Measurements from ENCODE around the gene FZD7. TPM values are rescaled to one million over a fixed set of nuclear protein-coding genes. Genes with fewer than 3 reads are reported as not detected.

The FZD7 gene
- total and polyA plus RNA-seq, 10 of the 15 experiments (the other 5 are each of a cell fraction or from before 2014, with no cell fraction given) = 0.24 to 2.4 (median 0.75) TPM

GRCh38 chr2:202072737-202073401 lies 39.2 kb downstream of the FZD7 start, which contains the start of gene KIAA2012 (continued):
- no peak for TF ChIP-seq PKNOX1 (IDR thresholded peaks at IDR 0.05)
- no peak for TF ChIP-seq RUNX3 (IDR thresholded peaks at IDR 0.05; ENCODE audit: low read length)

DNA sequence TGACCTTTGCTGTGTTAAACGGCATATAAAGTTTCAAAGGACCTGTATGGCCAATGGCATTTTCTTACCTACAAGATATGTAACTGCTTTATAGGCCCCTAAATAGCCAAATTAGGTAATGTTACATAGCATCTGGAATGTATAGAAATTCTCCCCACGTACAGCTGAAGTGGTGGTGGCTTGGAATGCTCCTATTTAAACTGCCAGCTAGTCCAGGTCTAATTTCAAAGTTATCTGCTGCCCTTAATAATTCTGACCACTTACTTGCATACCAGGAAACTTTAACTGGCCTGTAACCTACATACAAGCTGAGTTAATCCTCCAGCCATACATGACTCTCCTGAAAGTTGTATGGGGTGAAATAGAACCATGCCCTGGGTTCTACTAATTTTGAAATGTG lies 40.7 kb downstream of the FZD7 start:
- Histone ChIP-seq H2AFZ (ENCODE audit: control insufficient read depth, low read depth, low read length) (no peak overlapping the region), H3K27ac (ENCODE audit: control insufficient read depth, insufficient read depth) (no peak overlapping the region), H3K9me3 (replicated peaks; ENCODE audit: control insufficient read depth, insufficient read depth, low read length) (no peaks in the 10 kb centered on the region), H3K79me2 (ENCODE audit: control insufficient read depth, insufficient read depth, low read length) (no peaks in the 10 kb centered on the region), H3K4me1 (ENCODE audit: control insufficient read depth, insufficient read depth, low read length) (no peaks in the 10 kb centered on the region), H3K36me3 (ENCODE audit: control insufficient read depth in 2 of 2, insufficient read depth in 2 of 2, low read length in 1 of 2) (no peaks in the 10 kb centered on the region), H3K4me2 (ENCODE audit: control insufficient read depth, insufficient read depth) (no peak overlapping the region), H3K4me3 (no peak overlapping the region), H3K9ac (ENCODE audit: control insufficient read depth, insufficient read depth, low read length) (no peak overlapping the region), H4K20me1 (ENCODE audit: control insufficient read depth, insufficient read depth) (no peaks in the 10 kb centered on the region), H3K27me3 (replicated peaks in 1 of 2; ENCODE audit: control insufficient read depth in 2 of 2, insufficient read depth in 2 of 2, low read length in 1 of 2) (peaks cover 0 to 2% of the 10 kb centered on the region in 2 experiments; a peak in 1 of 4 replicates)
- TF ChIP-seq MAX (IDR thresholded peaks at IDR 0.05; ENCODE audit: low read depth, low read length) (no peak), POU2F2 (IDR thresholded peaks at IDR 0.05; ENCODE audit: borderline replicate concordance, low read depth, low read length) (no peak), NFIC (IDR thresholded peaks at IDR 0.05; ENCODE audit: low read depth, low read length) (no peak), SMC3 (IDR thresholded peaks at IDR 0.05; ENCODE audit: borderline replicate concordance, low read length) (no peak), GABPA (IDR thresholded peaks at IDR 0.05; ENCODE audit: low read depth) (no peak), ETV6 (conservative IDR thresholded peaks at IDR 0.05 in 1 of 2, IDR thresholded peaks at IDR 0.05 in 1 of 2; ENCODE audit: borderline replicate concordance in 1 of 2, low read depth in 1 of 2) (no peak), RB1 (IDR thresholded peaks at IDR 0.05; ENCODE audit: borderline replicate concordance) (no peak), RELA (IDR thresholded peaks at IDR 0.05; ENCODE audit: borderline replicate concordance, partially characterized antibody) (no peak), POLR2AphosphoS5 (IDR thresholded peaks at IDR 0.05; ENCODE audit: low read length) (no peak)
- ChIA-PET RAD21 (ENCODE audit: unreplicated experiment) (no interaction called here), POLR2A (interaction anchor here (0.5 kb wide), 1 partner anchor 72 kb away, joined by 4 read pairs; no protein-coding TSS in a partner anchor), SMC1A (ENCODE audit: uncharacterized antibody, unreplicated experiment) (no interaction called here), CTCF (interaction anchor here (0.7 kb wide), 1 partner anchor 396 kb away, joined by 3 read pairs; no protein-coding TSS in a partner anchor)
- FAIRE-seq (no peak), ATAC-seq (no peak), DNase-seq (ENCODE audit: low read depth, low spot score) (no peak)
- in situ Hi-C loops (cut with MboI) (no loop called here), intact Hi-C loops (cut with micrococcal nuclease; ENCODE audit: unreplicated experiment) (no loop called here)
- no TSS peak for BruUV-seq (replicated peaks)
- 46% methylated on average over 2 of the region's 2 CpGs for WGBS (ENCODE audit: insufficient coverage, insufficient replicate concordance, low lambda C conversion rate, missing lambda C conversion rate)

All from GM12878 (cell line).